GM21367 (cell line): Measurements from ENCODE around the gene SERINC5.
A peak's percentile ranks its signal among the peaks of the same experiment; 100 is the strongest.

Source experiments
- ATAC-seq: cut with Tn5 transposase; IDR thresholded peaks from one replicate; pipeline ENCODE4 v1.9.1; 2021; ENCODE audit not compliant: unreplicated experiment

The SERINC5 gene

DNA sequence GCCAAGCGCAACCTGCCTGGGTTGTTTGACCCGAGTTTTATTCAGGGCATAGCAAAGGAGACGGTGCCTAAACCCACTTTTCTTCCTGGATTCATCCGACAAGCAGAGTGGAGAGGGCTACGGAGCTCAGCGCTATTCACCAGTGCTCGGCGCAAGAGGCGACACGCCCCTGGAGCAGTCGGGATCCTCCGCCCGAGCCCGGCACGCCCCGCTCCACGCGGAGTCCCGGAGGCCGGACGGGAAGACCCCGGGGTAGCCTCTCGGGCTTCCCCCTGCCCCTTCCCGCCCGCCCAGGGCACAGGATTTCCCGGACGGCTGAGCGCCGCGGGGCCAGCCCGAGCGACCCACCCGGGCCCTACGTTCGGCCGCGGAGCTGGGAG, 427 bp downstream of the SERINC5 start:
- peak; percentile 26 for ATAC-seq

DNA sequence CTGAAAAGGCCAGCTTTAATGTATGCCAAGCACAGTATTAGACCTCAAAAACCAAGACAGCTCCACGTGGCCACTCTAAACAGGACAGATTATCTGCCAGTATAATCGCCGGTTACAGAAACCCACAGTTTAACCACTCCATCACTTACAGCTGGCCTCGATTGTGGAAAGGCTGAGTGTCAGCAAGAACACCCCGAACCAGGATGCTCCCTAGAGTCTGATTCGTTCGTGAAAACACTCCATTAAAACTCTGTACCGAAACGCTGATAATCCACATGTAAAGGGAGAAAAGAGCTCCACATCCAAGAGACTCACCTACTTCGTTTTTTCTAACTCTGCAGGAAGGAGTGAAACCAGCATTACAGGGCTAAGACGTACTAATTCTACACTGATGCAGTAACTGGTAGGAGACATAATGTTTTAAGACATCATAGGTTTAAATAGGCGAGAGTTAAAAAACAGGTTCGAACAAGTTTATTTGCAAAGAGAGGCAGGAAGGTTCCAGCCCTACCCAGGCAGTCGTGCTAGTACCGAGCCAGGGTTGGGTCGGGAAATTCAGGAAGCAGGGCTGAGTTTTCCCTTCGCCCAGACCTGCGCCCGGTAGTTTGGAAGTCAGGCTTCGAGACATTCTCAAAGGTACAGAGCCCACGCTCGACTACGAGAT, 949 bp downstream of the SERINC5 start:
- no peak for ATAC-seq

DNA sequence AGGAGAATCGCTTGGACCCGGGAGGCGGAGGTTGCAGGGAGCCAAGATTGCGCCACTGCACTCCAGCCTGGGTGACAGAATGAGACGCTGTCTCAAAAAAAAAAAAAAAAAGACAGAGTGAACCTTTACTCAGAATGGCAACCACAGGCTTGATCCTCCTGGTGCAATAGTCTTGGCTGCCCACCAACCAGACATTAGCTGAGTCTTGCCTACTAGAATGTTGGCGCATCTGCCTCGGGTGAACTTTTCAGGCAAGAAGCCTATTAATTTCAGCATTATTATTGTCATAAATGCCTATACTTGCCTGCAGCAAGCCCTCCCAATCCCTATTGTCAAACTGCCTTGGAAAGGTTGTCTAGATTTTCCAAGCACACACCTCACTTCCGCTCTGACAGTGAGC, 4.2 kb downstream of the SERINC5 start:
- ATAC-seq, result no peak

DNA sequence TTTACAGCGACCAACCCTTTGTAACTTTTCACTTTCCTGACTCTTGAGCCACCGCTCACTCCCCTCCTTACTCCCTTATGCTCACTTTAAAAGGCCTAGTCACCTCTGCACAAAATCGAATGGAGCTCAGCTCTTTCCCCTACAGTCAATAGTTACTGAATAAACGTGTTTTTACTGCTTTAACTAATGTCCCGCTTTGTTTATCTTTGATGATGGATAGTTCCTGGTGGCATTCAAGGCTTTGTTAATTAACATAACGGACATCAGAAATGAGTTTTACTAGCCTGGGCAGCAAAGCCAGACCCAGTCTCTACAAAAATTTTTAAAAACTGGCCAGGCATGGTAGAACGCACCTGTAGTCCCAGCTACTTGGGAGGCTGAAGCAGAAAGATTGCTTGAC, 5.0 kb downstream of the SERINC5 start:
- no peak for ATAC-seq

DNA sequence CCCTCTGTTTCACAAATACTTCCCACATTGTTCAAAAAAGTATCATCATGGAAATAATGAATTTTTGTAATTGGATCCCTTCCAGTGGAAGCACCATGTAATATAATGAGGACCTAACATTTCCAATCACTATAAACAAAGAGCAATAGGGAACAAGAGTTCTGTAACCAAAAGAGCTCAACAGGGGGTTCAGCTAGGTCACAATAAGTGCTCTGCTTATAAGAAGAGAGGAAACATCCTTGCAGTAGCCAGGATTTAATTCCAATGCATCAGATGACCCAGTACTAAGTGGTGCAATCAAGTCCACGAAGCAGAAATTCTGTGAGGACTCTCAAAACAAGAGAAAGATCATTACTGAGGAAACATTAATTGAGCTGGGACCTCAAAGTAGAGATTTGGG, 5.9 kb downstream of the SERINC5 start:
- ATAC-seq, result no peak

DNA sequence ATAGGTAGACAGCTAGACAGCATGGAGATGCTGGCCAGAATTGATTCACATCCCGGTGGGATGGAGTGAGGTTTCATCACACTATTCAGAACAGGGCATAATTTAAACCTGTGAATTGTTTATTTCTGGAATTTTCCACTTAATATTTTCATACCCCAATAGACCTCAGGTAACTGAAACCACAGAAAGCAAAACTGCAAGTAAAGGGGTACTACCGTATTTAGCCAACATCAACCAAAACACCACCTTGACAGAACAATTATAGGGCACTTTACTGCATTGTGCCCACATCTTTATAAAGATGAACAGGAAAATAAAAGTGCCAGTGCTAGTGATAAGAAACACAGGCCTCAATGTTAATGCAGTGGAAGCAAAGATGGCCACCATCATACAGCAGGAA, 7.5 kb downstream of the SERINC5 start:
- no peak for ATAC-seq

DNA sequence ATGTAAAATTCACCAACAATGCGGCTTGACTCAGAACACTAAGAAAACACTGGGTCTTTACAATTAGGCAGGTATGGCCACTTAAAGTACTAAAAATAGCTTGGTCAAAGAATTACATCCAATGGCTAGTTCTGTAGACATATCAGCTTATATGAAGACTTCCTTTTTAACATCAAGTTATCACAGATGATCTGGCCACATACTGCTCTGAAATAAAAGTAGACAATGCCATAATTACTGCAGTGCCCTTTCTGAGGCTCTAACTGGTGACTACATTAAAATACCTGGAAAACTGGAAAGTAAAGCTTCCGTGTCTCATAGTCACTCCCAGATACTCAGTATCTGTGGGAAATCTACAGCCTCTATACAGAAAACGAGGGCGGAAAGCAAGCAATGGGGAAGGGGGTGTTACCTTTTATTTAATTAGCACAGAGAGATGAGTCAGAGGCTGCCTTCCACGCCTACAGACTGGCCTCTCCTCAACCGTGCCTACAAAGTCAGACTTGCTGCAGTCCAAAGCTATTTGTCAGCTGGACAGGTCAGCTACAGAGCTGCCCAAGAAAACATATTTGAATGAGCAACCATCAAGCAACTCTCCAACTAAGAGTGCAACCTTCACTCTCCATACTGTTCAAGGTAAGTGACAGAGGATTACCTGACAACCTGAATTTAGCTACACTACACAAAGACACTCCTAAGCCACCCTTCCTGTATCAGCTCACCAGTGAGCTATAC, 8.7 kb downstream of the SERINC5 start:
- peak; percentile 73 for ATAC-seq

DNA sequence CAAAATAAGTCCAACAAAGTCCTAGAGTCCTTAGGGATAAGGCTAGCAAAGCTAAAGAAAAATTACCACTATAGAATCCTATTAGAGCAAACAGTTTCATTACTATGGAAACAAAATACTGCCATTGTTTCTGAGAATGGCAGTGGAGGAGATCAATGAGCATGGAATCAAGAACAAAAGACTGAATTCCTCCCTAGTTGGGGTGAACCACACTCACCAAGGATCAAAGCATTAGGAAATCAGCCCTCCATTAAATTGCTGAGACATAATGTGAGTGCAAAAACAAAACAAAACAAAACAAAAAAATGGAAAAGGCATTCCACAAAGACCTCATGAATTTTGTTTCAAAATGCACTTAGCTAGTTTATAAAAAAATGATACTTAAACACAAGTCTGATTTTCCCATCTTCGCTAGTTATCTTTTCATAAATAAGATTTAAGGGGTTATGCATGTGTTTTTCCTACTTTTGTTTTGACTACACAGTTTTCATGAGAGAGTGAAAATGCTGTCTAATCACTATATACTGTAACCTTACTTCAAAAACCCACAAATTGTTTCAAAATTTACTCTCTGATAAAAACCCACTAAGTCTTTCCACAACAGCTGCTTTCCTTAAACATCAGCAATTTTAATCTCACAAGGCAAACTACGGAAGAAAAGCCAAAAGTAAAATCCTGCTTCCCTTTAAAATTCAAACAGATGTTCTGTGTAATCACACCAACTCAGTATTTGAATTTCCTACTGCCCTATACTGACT, 9.7 kb downstream of the SERINC5 start:
- ATAC-seq, result no peak

DNA sequence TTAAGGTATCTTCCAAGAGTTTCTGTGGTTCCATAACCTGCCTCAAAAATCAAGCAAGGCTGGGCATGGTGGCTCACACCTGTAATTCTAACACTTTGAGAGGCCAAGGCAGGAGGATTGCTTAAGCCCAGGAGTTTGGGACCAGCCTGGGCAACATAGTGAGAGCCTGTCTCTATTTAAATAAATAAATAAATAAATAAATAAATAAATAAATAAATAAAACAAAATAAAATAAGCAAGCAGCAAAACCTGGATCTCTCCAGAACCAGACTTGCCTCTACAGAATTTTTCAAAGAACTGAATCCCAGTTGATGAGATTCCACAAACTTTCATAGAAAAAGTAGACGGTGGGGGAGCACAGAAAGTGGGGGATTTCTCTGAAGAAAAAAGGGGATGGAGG, 12.3 kb downstream of the SERINC5 start:
- ATAC-seq, result no peak

DNA sequence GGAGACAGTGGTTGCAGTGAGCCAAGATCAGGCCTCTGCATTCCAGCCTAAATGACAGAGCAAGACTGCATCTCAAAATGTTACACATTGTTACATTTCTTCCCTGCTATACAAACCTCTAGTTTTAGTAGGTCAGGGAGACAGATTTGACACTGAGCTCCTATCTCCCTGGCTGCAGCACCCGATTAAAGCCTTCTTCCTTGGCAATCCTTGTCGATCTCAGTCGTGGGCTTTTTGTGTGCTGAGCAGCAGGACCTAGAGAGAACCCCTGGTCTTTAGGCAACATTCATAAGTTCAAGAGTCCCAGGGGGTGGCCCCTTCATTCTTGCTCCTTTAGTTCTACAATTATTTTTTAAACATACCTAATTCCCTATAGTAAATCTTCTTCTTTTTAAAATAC, 13.0 kb downstream of the SERINC5 start:
- no peak for ATAC-seq

DNA sequence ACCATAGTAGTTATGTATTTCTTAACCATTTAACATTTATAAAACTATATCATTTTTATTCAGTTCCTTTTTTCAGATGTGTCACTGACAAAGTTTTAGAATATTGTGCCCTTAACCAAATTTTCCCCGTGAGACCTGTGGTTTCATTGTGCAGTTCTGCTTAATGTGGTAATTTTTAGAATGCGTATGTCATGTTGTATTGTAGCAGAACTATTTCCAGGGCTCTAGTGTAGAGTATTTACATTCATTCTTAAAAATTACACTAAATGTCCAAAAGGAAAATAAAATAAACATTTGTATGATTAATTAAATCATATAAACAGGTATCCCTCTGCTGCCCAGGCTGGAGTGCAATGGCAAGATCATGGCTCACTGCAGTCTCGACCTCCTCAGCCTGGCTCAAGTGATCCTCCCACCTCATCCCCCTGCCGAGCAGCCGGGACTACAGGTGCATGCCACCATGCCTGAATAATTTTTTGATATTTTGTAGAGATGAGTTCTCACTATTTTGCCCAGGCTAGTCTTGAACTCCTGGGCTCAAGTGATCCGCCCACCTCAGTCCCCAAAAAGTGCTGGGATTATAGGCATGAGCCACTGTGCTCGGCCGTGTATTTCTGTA, 15.4 kb downstream of the SERINC5 start:
- ATAC-seq, result no peak

DNA sequence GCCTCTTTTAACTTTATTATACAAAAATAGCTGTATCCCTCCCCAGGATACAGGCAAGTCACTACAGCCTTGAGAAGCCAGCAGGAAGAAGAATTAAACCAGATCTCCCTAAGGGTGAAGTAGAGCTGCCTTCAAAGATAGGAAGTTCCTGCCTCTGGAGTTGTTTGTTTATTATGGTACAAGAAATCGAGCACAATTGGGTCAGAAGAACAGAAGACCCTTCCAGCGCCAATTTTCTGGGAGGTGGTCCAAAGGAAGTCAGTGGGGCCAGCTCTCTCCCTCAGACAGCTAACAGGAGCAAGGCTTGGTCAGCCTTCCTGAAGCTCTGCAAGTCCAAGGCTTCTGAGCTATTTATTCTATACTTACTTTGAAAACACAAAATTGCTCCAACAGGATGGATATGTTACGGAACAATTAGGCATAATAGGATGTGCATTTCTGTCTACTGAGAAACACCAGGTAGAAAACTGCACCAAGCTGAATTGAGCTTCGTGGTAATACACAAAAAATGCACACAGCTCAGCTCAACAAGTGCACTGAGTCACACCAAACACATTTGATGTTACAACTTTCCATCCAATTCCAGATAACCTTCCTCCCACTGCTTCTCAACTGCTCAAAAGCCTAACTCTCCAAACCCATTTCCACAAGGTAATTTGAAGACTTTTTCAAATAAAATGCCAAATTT, 16.0 kb downstream of the SERINC5 start:
- ATAC-seq, result no peak

DNA sequence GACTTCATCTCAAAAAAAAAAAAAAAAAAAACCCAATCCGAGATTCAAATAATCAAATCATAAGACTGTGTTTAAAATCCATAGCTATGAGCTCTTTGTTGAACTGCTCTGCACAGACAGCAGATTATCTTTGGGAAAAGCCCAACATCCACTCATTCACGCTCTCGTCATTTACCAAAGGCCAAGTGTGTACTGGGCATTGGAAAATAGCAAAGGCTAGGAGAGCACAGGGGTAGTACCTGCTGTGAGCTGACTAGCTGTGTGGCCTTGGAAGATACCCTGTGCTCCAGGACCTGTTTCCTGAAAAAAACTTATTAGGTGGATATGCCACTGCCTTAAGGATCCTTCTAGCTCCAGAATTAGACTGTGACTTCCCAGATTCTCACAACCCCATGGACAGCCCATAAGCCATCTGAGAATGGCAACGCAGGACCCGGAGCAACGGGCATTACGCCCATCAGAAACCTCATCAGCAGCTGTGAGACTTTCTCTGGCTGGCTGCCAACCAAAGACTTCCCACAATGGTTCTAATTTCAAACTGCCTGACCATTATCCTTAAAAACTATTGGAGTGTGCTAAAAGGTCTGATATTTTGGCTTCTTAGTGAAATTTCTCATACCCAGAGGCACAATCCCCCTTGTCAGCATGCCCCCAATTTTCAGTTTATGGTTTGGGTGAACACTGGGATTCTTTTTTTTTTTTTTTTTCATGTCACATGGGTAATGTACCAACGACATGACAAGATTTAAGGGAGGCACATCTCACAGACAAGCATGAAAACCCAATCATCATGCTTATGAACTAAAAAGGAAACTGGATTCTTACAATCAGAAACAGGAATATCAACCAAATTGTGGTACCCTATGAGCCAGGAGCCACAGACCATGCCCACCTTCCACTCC, 16.8 kb downstream of the SERINC5 start:
- no peak for ATAC-seq

DNA sequence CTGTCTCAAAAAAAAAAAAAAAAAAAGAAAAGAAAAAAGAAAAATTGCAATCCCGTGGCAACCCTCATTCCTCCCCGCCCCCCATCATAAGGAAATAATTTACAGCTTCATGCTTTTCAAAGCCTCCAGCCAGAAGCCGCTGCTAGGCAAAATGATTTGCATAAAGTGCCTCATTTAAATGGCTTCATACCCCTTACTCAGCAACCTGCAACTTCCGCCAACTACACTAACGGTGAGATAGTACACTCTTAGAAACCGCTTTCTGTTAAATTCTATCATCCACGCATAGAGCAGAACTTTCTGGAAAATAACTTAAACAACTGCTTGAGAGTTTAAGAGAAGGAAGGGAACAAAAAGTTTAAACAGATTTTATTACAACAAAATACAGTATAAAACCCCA, 17.8 kb downstream of the SERINC5 start:
- ATAC-seq, result no peak

DNA sequence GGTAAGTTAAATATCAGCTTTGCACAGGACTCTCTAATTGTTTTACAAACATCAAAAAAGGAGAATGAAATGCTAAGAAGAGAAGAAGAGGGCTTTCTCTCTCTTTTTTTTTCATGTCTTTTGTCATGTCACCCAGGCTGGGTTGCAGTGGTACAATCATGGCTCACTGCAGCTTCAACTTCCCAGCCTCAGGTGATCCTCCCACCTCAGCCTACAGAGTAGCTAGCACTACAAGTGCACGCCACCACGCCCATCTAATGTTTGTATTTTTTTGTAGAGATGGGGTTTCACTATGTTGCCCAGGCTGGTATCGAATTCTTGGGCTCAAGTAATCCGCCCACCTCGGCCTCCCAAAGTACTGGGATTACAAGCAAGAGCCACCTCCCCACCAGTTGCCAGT, 18.6 kb downstream of the SERINC5 start:
- ATAC-seq, result no peak

DNA sequence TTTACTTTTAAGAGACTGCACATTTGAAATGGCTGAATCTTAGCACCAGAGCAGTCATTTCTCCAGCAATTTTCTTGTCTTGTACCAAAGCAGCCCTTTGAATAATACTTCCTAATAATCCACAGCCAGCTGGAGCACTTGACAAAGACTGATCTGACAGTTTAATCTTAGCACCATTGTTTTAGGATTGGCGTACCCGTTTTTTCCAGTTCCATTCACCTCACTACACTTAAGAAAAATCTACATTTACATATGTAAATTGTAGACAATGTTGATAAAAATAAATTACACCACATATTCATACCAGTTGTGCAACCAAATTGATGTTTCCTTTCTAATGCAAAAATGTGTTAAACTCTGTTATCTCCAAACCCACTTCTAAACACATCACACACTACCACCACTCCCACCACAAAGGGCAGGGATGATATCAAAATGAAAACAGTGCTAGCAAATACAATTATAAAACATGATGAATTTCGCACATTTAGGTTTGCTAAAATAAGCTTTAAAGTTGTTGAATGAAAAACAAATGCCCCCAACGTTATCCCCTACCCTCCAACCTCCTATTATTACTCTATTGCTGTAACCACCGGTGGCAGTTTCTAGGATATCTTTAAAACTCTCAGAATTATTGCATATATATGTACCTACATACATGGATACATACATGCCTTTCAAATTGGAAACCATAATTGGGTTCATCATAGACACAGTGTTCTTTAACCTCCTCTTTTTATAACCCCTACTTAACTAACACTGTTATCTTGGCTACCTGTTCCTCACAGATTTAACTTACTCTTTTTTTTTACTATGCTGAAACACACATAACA, 21.5 kb downstream of the SERINC5 start:
- no peak for ATAC-seq

DNA sequence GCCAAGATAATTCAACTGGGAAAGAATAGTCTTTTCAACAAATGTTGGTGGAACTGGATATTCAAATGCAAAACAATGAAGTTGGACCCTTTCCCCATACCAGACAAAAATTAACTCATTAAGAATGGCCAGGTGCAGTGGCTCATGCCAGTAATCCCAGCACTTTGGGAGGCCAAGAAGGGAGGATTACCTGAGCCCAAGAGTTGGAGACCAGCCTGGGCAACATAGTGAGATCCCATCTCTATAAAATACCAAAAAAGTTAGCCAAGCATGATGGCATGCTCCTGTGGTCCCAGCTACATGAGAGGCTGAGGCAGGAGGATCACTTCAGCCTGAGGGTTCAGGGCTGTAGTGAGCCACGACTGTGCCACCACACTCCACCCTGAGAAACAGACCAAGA, 24.2 kb downstream of the SERINC5 start:
- ATAC-seq, result no peak

DNA sequence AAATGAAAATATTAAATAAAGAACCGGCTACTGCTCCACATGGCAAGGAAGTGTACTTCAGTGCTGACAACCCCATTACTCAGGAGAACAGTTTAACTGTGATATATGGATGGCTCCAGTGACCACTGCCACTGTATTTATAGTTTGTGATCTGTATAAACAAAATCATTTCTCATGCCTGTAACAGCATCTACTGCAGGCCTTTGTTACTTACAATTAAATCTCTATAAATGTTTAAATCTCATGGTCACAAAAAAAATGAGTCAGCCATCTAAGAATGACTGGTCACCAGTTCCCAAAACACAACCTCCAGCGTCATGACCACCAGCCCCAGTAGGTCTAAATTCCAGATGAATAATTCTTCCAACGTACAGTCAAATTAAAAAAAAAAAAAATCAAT, 24.6 kb downstream of the SERINC5 start:
- ATAC-seq, result no peak

DNA sequence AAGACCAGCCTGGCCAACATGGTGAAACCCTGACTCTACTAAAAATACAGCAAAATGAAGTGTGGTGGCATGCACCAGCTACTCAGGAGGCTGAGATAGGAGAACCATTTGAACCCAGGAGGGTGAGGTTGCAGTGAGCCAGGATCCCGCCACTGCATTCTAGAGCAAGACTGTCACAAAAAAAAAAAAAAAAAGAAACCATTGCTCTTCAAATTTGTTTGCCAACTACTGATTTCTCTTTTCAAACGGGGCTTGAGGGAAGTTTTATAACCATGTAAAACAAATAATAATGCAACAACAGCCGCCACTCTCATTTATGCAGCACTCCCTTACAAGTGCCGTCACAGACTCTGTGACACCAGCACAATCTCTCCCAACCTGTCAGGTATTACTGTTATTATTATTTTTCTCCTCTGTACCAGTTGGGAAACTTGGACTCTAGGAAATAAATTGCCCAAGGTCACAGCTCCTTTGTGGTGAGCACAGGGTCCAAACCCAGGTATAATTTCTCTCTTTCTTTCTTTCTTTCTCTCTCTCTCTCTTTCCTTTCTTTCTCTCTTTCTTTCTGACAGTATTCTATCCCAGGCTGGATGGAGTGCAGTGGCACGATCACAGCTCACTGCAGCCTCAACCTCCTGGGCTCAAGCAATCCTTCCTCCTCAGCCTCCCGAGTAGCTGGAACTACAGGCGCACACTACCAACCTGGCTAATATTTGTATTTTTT, 25.4 kb downstream of the SERINC5 start:
- ATAC-seq, result no peak
